Suprapubic skin (tissue), 4 donors: ENCODE measurements around the gene SLC16A10. TPM values are rescaled to one million over a fixed set of nuclear protein-coding genes. Genes with fewer than 3 reads are reported as not detected.

Source experiments
- DNase-seq, 2 donors: peaks; one replicate each; pipeline ENCODE4 v3.0.0-alpha.2; 2019; ENCODE audit warnings: low spot score in 2 of 2
- H3K27ac ChIP-seq: fragments of 200-600 bp; sonication (generic); one replicate; pipeline ENCODE4 v1.5.1; 2019
- H3K27me3 ChIP-seq: fragments of 200-600 bp; sonication (generic); one replicate; pipeline ENCODE4 v1.5.1; 2019
- H3K36me3 ChIP-seq: fragments of 200-600 bp; sonication (generic); one replicate; pipeline ENCODE4 v1.5.1; 2019
- H3K4me1 ChIP-seq: fragments of 200-600 bp; sonication (generic); one replicate; pipeline ENCODE4 v1.5.1; 2019
- H3K4me3 ChIP-seq: fragments of 200-600 bp; sonication (generic); one replicate; pipeline ENCODE4 v1.5.1; 2019; ENCODE audit warnings: mild to moderate bottlenecking
- H3K9me3 ChIP-seq: fragments of 200-600 bp; sonication (generic); one replicate; pipeline ENCODE4 v1.5.1; 2019
- EP300 ChIP-seq: sonication (generic); formaldehyde crosslinking; IDR thresholded peaks from one replicate; pipeline ENCODE4 v1.6.1; 2017; ENCODE audit warnings: antibody characterized with exemption
- POLR2A ChIP-seq, 2 donors: fragments of 450-650 bp; IDR thresholded peaks; one replicate each; pipeline ENCODE4 v1.6.1; 2017; ENCODE audit warnings: antibody characterized with exemption in 2 of 2, mild to moderate bottlenecking in 2 of 2, moderate library complexity in 2 of 2
- POLR2AphosphoS5 ChIP-seq, 3 donors: sonication (generic); formaldehyde crosslinking; IDR thresholded peaks; one replicate each; pipeline ENCODE4 v1.6.1; 2017; ENCODE audit warnings: antibody characterized with exemption in 3 of 3
- WGBS: methylation state at CpG from one replicate; pipeline ENCODE4 v1.1.5; 2018; 5-methylcytosine and 5-hydroxymethylcytosine counted together
- total RNA-seq, 4 donors: library from RNA; depleted of rRNA; stranded (reverse); fragments of >200 nt; gene quantifications; one replicate each; pipeline ENCODE4 v1.1.0, GENCODE V29; 2016
- TF ChIP-seq, protein P1 (sequence below), 2 donors: fragments of 200-600 bp in 1 of 2; fragments of 450-650 bp in 1 of 2; sonication (generic) in 1 of 2; IDR thresholded peaks; one replicate each; pipeline ENCODE4 v1.5.1; 2016 to 2019; ENCODE audit warnings: antibody characterized with exemption in 2 of 2, mild to moderate bottlenecking in 1 of 2, moderate library complexity in 1 of 2

The SLC16A10 gene
- total RNA-seq, 4 donors from 2014 or later: 23.1 to 73.5 (median 35.9) TPM

GRCh38 chr6:111176038-111176759, 88.9 kb downstream of the SLC16A10 start:
- no peaks in the 10 kb centered on the region for H3K36me3 ChIP-seq
- H3K4me1 ChIP-seq: no peaks in the 10 kb centered on the region
- no peaks in the 10 kb centered on the region for H3K9me3 ChIP-seq
- H3K27me3 ChIP-seq: no peaks in the 10 kb centered on the region
- TF ChIP-seq, protein P1, sequence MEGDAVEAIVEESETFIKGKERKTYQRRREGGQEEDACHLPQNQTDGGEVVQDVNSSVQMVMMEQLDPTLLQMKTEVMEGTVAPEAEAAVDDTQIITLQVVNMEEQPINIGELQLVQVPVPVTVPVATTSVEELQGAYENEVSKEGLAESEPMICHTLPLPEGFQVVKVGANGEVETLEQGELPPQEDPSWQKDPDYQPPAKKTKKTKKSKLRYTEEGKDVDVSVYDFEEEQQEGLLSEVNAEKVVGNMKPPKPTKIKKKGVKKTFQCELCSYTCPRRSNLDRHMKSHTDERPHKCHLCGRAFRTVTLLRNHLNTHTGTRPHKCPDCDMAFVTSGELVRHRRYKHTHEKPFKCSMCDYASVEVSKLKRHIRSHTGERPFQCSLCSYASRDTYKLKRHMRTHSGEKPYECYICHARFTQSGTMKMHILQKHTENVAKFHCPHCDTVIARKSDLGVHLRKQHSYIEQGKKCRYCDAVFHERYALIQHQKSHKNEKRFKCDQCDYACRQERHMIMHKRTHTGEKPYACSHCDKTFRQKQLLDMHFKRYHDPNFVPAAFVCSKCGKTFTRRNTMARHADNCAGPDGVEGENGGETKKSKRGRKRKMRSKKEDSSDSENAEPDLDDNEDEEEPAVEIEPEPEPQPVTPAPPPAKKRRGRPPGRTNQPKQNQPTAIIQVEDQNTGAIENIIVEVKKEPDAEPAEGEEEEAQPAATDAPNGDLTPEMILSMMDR (IDR thresholded peaks at IDR 0.05): no peak
- TF ChIP-seq POLR2AphosphoS5 (IDR thresholded peaks at IDR 0.05): no peak
- no peak for TF ChIP-seq POLR2A (IDR thresholded peaks at IDR 0.05)
- no peak for TF ChIP-seq EP300
- H3K4me3 ChIP-seq: no peak overlapping the region
- DNase-seq: no peak
- H3K27ac ChIP-seq: no peak overlapping the region
- 91% methylated on average over 2 of the region's 2 CpGs for WGBS

DNA sequence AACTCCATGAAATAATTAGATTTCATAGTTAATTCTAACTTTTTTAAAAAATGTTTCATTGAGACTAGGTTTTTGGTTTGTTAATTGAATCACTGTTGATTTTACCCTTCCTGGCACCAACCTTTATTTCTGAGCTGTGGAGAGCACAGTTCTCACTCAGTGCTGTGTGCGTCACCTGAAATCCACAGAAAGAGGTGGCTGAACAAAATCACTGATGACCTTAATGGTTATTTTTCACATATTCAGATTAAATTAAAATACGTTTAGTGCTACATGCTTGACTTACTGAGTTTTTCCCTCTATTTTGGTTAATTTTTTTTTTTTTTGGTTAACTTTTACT, 89.4 kb downstream of the SLC16A10 start:
- TF ChIP-seq EP300: no peak
- TF ChIP-seq POLR2AphosphoS5 (IDR thresholded peaks at IDR 0.05): no peak
- TF ChIP-seq, protein P1 (IDR thresholded peaks at IDR 0.05): no peak
- no peak for TF ChIP-seq POLR2A (IDR thresholded peaks at IDR 0.05)
- H3K4me3 ChIP-seq: no peak overlapping the region
- no peak overlapping the region for H3K27ac ChIP-seq
- no peak for DNase-seq
- 95% methylated on average over 2 of the region's 2 CpGs for WGBS
- no peaks in the 10 kb centered on the region for H3K36me3 ChIP-seq
- no peaks in the 10 kb centered on the region for H3K27me3 ChIP-seq
- no peaks in the 10 kb centered on the region for H3K4me1 ChIP-seq
- no peaks in the 10 kb centered on the region for H3K9me3 ChIP-seq

DNA sequence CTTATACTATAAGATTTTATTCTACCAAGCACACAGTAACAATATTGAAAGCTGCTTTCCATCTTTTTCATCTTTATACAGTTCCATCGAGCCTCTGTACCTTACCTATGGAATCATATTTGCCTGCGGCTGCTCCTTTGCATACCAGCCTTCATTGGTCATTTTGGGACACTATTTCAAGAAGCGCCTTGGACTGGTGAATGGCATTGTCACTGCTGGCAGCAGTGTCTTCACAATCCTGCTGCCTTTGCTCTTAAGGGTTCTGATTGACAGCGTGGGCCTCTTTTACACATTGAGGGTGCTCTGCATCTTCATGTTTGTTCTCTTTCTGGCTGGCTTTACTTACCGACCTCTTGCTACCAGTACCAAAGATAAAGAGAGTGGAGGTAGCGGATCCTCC, 89.8 kb downstream of the SLC16A10 start:
- 91% methylated on average over 6 of the region's 6 CpGs for WGBS
- Histone ChIP-seq H3K27me3 (no peaks in the 10 kb centered on the region), H3K27ac (no peak overlapping the region), H3K36me3 (no peaks in the 10 kb centered on the region), H3K4me3 (no peak overlapping the region), H3K4me1 (no peaks in the 10 kb centered on the region), H3K9me3 (no peaks in the 10 kb centered on the region)
- DNase-seq: no peak
- TF ChIP-seq, protein P1 (IDR thresholded peaks at IDR 0.05): no peak
- TF ChIP-seq POLR2AphosphoS5 (IDR thresholded peaks at IDR 0.05) (no peak), POLR2A (IDR thresholded peaks at IDR 0.05) (no peak), EP300 (no peak)

DNA sequence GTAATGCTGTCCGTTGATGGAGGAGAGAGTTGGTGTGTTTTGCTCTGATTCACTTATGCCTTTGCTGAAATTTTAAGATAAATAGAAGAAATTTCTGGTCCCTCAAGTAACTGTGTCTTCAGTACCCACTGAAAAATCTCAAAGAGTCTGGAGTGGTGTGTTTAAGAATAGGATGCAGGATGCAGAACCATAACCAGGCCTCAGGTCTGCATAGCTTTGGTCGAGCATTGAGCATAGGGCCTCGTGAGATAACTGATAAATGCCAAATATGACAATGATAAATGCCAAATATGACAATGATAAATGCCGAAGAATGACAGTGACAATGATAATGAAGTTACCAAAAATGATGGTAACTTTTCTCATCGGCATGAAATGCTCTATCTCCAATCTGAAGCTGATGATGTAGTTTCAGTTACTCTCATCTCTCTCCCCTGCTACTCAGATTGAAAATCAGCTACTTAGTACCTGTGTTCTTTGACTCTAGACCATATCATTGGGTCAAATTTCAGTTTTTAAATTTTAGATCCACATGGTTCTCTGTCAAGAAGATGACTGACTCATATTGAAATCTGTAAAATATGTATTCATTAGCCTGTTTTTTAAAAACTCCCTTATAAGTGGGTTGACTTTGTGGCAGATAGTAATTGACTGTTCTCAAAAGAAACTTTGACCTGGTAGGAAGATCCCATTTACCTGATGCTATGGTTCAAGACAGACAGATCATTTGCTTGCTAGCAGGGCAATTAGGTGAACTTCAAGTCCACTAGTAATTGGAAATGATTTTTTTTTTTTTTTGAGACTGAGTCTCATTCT, 96.6 kb downstream of the SLC16A10 start:
- no peak for DNase-seq
- 72% methylated on average over 5 of the region's 5 CpGs for WGBS

More for the DNA sequence above, 96.6 kb downstream of the SLC16A10 start:
- no peak for TF ChIP-seq POLR2A (IDR thresholded peaks at IDR 0.05)
- no peak for TF ChIP-seq EP300
- TF ChIP-seq, protein P1 (IDR thresholded peaks at IDR 0.05): no peak
- TF ChIP-seq POLR2AphosphoS5 (IDR thresholded peaks at IDR 0.05): no peak
- no peaks in the 10 kb centered on the region for H3K27me3 ChIP-seq
- no peak overlapping the region for H3K4me3 ChIP-seq
- no peak overlapping the region for H3K27ac ChIP-seq
- no peaks in the 10 kb centered on the region for H3K36me3 ChIP-seq
- H3K9me3 ChIP-seq: no peaks in the 10 kb centered on the region
- H3K4me1 ChIP-seq: no peaks in the 10 kb centered on the region
